Gastrocnemius medialis (tissue), 4 donors: ENCODE data around the gene SLC24A3. TPM values are rescaled to one million over a fixed set of nuclear protein-coding genes. Genes with fewer than 3 reads are reported as not detected.

Experiments
- ATAC-seq, 2 donors: fragments of 150-250 bp; one replicate each; pipeline ENCODE4 v1.9.1; 2016
- DNase-seq, 2 donors: peaks; one replicate each; pipeline ENCODE4 v3.0.0-alpha.2; 2019
- H3K27ac ChIP-seq, 4 donors: fragments of 200-600 bp; sonication (generic); 1 replicate in 1 of 4; 2 replicates in 3 of 4; pipeline ENCODE4 v1.5.1; 2016 to 2018; ENCODE audit warnings: mild to moderate bottlenecking in 2 of 4, moderate library complexity in 1 of 4
- H3K27me3 ChIP-seq, 3 donors: fragments of 200-600 bp; sonication (generic) in 2 of 3; 1 replicate in 1 of 3; 2 replicates in 2 of 3; pipeline versions ENCODE4 v1.5.1 to v1.6.0; 2016 to 2019; ENCODE audit warnings: mild to moderate bottlenecking in 1 of 3, moderate library complexity in 1 of 3
- H3K36me3 ChIP-seq, 2 donors: fragments of 200-600 bp; sonication (generic) in 1 of 2; one replicate each; pipeline ENCODE4 v1.5.1; 2017 to 2018
- H3K4me1 ChIP-seq, 2 donors: fragments of 200-600 bp; sonication (generic) in 1 of 2; one replicate each; pipeline ENCODE4 v1.5.1; 2016 to 2017; ENCODE audit warnings: mild to moderate bottlenecking in 2 of 2
- H3K4me3 ChIP-seq, 4 donors: fragments of 200-600 bp; sonication (generic) in 3 of 4; 1 replicate in 1 of 4; 2 replicates in 3 of 4; pipeline ENCODE4 v1.5.1; 2016 to 2019; ENCODE audit warnings: mild to moderate bottlenecking in 2 of 4
- H3K9me3 ChIP-seq, 3 donors: fragments of 200-600 bp; sonication (generic) in 2 of 3; 1 replicate in 1 of 3; 2 replicates in 2 of 3; pipeline ENCODE4 v1.5.1; 2016 to 2019
- POLR2A ChIP-seq, 2 donors: fragments of 450-650 bp; IDR thresholded peaks; one replicate each; pipeline ENCODE4 v1.6.1; 2017; ENCODE audit warnings: antibody characterized with exemption in 2 of 2, mild to moderate bottlenecking in 2 of 2, moderate library complexity in 2 of 2
- in situ Hi-C, 4 donors: fragments of 200-750 bp; cut with MboI; loops; one replicate each; pipeline versions ENCODE4 v1.15.0 to v1.8.0; 2017; ENCODE audit warnings: low sequenced_read_pairs in 4 of 4
- intact Hi-C: fragments of 100-400 bp; cut with DNase I; formaldehyde crosslinking; loops from one replicate; pipeline ENCODE4 v1.15.1; 2023; ENCODE audit warnings: low total_unique reads
- total RNA-seq, 4 donors: library from RNA; depleted of rRNA; stranded (reverse); fragments of >200 nt; gene quantifications; one replicate each; pipeline versions ENCODE4 v1.1.0 to v1.2.3, GENCODE V29; 2016
- TF ChIP-seq, protein P1 (sequence below), 5 experiments: fragments of 450-650 bp in 3 of 5; fragments of 200-600 bp in 2 of 5; sonication (generic) in 2 of 5; IDR thresholded peaks in 4 of 5; conservative IDR thresholded peaks in 1 of 5; 1 replicate in 4 of 5; 2 replicates in 1 of 5; pipeline ENCODE4 v1.5.1; 2016 to 2019; ENCODE audit warnings: antibody characterized with exemption in 5 of 5, mild to moderate bottlenecking in 3 of 5, moderate library complexity in 3 of 5

The SLC24A3 gene
- total RNA-seq, 4 donors from 2014 or later, result 3.3 to 7.8 (median 6.7) TPM

DNA sequence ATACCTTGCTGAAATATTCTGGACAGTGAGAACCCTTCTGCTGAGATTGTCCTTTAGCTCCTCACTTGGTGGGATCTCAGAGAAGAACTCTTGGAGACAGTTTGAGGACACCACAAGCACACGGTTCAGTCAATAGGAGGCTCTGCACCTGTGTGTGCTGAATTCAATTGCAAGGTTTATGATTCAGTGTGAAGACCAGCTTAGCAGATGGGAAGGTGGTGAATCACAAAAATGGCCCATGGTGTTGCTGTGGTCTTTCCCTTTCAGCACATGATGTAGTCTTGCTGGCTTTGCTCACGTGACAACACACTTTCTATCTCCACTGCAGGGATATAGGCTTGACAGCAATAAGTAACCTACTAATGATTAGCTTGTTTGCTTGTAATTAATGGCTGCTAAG lies 270.3 kb downstream of the SLC24A3 start:
- intact Hi-C loops (no loop called here), in situ Hi-C loops (no loop called here)
- Histone ChIP-seq H3K36me3 (no peaks in the 10 kb centered on the region), H3K9me3 (no peaks in the 10 kb centered on the region), H3K4me1 (peaks cover 18 to 31% of the 10 kb centered on the region in 2 donors), H3K27me3 (no peaks in the 10 kb centered on the region), H3K4me3 (no peak overlapping the region), H3K27ac (peak overlapping the region; percentile 38 to 56 (median 53))
- no peak for TF ChIP-seq POLR2A (IDR thresholded peaks at IDR 0.05)
- TF ChIP-seq, protein P1, sequence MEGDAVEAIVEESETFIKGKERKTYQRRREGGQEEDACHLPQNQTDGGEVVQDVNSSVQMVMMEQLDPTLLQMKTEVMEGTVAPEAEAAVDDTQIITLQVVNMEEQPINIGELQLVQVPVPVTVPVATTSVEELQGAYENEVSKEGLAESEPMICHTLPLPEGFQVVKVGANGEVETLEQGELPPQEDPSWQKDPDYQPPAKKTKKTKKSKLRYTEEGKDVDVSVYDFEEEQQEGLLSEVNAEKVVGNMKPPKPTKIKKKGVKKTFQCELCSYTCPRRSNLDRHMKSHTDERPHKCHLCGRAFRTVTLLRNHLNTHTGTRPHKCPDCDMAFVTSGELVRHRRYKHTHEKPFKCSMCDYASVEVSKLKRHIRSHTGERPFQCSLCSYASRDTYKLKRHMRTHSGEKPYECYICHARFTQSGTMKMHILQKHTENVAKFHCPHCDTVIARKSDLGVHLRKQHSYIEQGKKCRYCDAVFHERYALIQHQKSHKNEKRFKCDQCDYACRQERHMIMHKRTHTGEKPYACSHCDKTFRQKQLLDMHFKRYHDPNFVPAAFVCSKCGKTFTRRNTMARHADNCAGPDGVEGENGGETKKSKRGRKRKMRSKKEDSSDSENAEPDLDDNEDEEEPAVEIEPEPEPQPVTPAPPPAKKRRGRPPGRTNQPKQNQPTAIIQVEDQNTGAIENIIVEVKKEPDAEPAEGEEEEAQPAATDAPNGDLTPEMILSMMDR (IDR thresholded peaks at IDR 0.05 in 4 of 5, conservative IDR thresholded peaks at IDR 0.05 in 1 of 5), result no peak
- ATAC-seq (peak; percentile 12 to 34), DNase-seq (no peak)

DNA sequence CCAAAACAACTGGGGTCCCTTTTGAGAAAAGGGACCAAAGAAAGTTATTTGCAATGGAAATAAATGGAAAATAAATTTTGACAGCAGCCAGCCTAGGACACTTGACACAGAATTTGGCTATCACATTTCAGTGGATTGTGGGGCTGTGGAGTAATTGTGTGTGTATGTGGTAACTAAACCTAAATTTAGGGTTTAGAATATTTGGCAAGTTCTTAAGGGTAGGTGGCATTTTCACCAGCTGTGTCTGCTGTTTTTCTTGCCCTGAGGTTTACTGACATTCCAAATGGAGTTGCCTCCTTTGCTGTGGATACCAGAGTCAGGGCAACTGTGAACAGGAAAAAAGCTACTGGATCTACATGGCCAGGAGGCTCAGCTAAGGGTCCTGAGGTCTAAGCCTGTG lies 270.9 kb downstream of the SLC24A3 start:
- ATAC-seq (peak; percentile 82 to 95), DNase-seq (no peak)
- intact Hi-C loops (no loop called here), in situ Hi-C loops (no loop called here)
- Histone ChIP-seq H3K9me3 (no peaks in the 10 kb centered on the region), H3K27me3 (no peaks in the 10 kb centered on the region), H3K36me3 (no peaks in the 10 kb centered on the region), H3K4me1 (peaks cover 18 to 31% of the 10 kb centered on the region in 2 donors), H3K4me3 (no peak overlapping the region), H3K27ac (peak overlapping the region; percentile 38 to 56 (median 53))
- TF ChIP-seq POLR2A (IDR thresholded peaks at IDR 0.05), result no peak
- TF ChIP-seq, protein P1 (IDR thresholded peaks at IDR 0.05 in 4 of 5, conservative IDR thresholded peaks at IDR 0.05 in 1 of 5), result no peak

DNA sequence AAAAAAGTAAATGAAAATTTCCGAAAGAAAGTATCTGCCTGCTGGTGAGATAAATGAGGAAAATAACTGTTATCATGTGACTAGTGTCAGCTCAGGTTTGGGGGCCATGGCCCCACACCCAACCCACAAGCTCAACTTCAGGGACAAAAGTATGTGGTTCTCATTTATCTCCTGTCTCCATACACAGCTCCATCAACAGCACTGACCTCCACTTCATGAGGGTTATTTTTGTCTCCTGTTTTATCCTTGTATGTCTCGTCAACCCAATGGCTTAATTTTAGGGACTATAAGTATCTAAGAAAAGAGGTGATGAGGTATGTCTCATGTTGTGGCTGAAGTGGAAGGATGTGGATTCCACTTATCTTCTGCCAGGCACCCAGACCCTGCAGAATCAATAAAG lies 274.0 kb downstream of the SLC24A3 start:
- in situ Hi-C loops, result no loop called here
- DNase-seq, result no peak
- no peaks in the 10 kb centered on the region for H3K9me3 ChIP-seq
- H3K4me1 ChIP-seq, result peaks cover 27 to 34% of the 10 kb centered on the region in 2 donors
- intact Hi-C loops, result no loop called here
- H3K4me3 ChIP-seq, result no peak overlapping the region
- no peak for ATAC-seq
- no peaks in the 10 kb centered on the region for H3K27me3 ChIP-seq
- no peak for TF ChIP-seq POLR2A (IDR thresholded peaks at IDR 0.05)
- TF ChIP-seq, protein P1 (IDR thresholded peaks at IDR 0.05 in 4 of 5, conservative IDR thresholded peaks at IDR 0.05 in 1 of 5), result no peak
- no peak overlapping the region for H3K27ac ChIP-seq
- no peaks in the 10 kb centered on the region for H3K36me3 ChIP-seq

DNA sequence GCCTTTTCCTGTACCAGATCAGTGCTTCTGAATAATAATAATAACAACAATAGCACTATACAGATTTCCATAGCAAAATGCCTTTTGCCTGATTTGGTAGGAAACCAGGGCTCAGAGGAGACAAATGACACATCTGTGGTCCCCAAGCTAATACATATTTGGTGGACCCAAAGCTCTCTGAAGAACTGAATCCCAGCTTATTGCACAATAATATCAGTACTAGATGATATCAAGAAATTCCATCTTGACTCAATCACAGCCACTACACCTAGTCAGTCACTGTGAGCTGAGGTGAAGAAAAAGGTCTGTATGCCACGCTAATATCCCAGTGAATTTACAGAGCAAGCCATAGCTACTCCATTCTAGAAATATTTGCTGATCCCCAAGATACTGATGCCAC lies 275.0 kb downstream of the SLC24A3 start:
- DNase-seq (no peak), ATAC-seq (no peak)
- no peaks in the 10 kb centered on the region for H3K36me3 ChIP-seq
- in situ Hi-C loops (no loop called here), intact Hi-C loops (no loop called here)
- no peaks in the 10 kb centered on the region for H3K9me3 ChIP-seq
- TF ChIP-seq, protein P1 (IDR thresholded peaks at IDR 0.05 in 4 of 5, conservative IDR thresholded peaks at IDR 0.05 in 1 of 5), result no peak
- no peak for TF ChIP-seq POLR2A (IDR thresholded peaks at IDR 0.05)
- H3K27me3 ChIP-seq, result no peaks in the 10 kb centered on the region
- peaks cover 27 to 36% of the 10 kb centered on the region in 2 donors for H3K4me1 ChIP-seq
- no peak overlapping the region for H3K27ac ChIP-seq
- no peak overlapping the region for H3K4me3 ChIP-seq

DNA sequence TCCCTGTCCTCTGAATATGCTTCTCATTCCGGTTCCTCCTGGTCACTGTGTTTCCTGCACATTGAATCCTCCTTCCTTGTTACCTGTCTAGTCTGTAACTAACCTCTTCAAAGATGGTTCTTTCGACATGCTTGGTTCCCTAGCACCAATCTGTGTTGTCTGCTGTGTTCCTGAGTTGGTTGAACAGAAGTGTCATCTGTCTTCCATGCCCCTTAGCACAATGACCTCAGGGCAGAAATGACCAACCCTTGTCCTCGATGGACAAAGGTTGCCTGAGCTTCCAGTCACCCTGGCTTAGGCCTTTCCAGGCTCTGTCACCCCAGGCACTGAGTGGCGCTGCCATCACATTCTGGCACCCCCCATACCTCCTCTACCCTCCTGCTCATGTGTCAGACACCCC lies 278.8 kb downstream of the SLC24A3 start:
- Histone ChIP-seq H3K27me3 (no peaks in the 10 kb centered on the region), H3K36me3 (no peaks in the 10 kb centered on the region), H3K4me3 (no peak overlapping the region), H3K4me1 (peaks cover 29 to 30% of the 10 kb centered on the region in 2 donors), H3K27ac (no peak overlapping the region), H3K9me3 (no peaks in the 10 kb centered on the region)
- no peak for ATAC-seq
- no peak for DNase-seq
- TF ChIP-seq, protein P1 (IDR thresholded peaks at IDR 0.05 in 4 of 5, conservative IDR thresholded peaks at IDR 0.05 in 1 of 5), result no peak
- no peak for TF ChIP-seq POLR2A (IDR thresholded peaks at IDR 0.05)
- intact Hi-C loops, result no loop called here
- in situ Hi-C loops, result no loop called here
